ENCODE data around the gene ALG12. TPM values are rescaled to one million over a fixed set of nuclear protein-coding genes. Genes with fewer than 3 reads are reported as not detected.
A peak's percentile ranks its signal among the peaks of the same experiment; 100 is the strongest.

ALG12 gene
- total RNA-seq, 2 experiments from 2014 or later = 11.4 to 11.7 TPM

- POLR2A ChIA-PET = no interaction called here
- Histone ChIP-seq H3K9me2 (ENCODE audit: insufficient read depth, low read length) (no peaks in the 10 kb centered on the region), H3K4me3 (ENCODE audit: low read depth, low read length, poor library complexity, severe bottlenecking) (peak overlapping the region; percentile 39), H3K79me2 (ENCODE audit: insufficient read depth, low read depth, low read length) (no peaks in the 10 kb centered on the region), H3K36me3 (ENCODE audit: insufficient read depth, low read length) (no peaks in the 10 kb centered on the region), H4K20me1 (ENCODE audit: insufficient read depth, low read length) (no peaks in the 10 kb centered on the region), H3K27ac (ENCODE audit: low read depth, low read length, poor library complexity, severe bottlenecking) (peak overlapping the region; percentile 92), H3K9me3 (ENCODE audit: low read length) (no peaks in the 10 kb centered on the region), H3K4me1 (ENCODE audit: insufficient read depth, low read length, poor library complexity, severe bottlenecking) (peaks cover 72% of the 10 kb centered on the region), H2AFZ (ENCODE audit: low read length) (peak overlapping the region; percentile 45; the same call in 1 of the 2 replicates), H3K4me2 (ENCODE audit: low read length) (peak overlapping the region; percentile 77)
- CTCF ChIA-PET (ENCODE audit: unreplicated experiment) = no interaction called here
- TF ChIP-seq EZH2phosphoT487 (IDR thresholded peaks at IDR 0.05; ENCODE audit: borderline replicate concordance, low read depth, low read length) (no peak), CTCF (conservative IDR thresholded peaks at IDR 0.05; ENCODE audit: low read length) (peak; percentile 78)
- intact Hi-C loops (cut with micrococcal nuclease; ENCODE audit: unreplicated experiment) = loop anchor here (5.0 kb wide), 1 partner anchor 218 kb away; no protein-coding TSS in a partner anchor
- BruUV-seq (replicated peaks) = no TSS peak
- peak; percentile 89 for DNase-seq (ENCODE audit: low spot score)
Measured at GRCh38 chr22:49929211-49929979, 11.2 kb upstream of the ALG12 start.

GRCh38 chr22:49928555-49929210, 10.4 kb upstream of the ALG12 start:
- intact Hi-C loops (cut with micrococcal nuclease; ENCODE audit: unreplicated experiment) = loop anchor here (5.0 kb wide), 1 partner anchor 219 kb away; no protein-coding TSS in a partner anchor
- POLR2A ChIA-PET = no interaction called here
- CTCF ChIA-PET (ENCODE audit: unreplicated experiment) = no interaction called here
- Histone ChIP-seq H3K36me3 (ENCODE audit: insufficient read depth, low read length) (no peaks in the 10 kb centered on the region), H3K4me2 (ENCODE audit: low read length) (no peak overlapping the region), H3K27ac (ENCODE audit: low read depth, low read length, poor library complexity, severe bottlenecking) (no peak overlapping the region), H3K79me2 (ENCODE audit: insufficient read depth, low read depth, low read length) (no peaks in the 10 kb centered on the region), H3K9me3 (ENCODE audit: low read length) (no peaks in the 10 kb centered on the region), H3K4me1 (ENCODE audit: insufficient read depth, low read length, poor library complexity, severe bottlenecking) (peaks cover 72% of the 10 kb centered on the region), H4K20me1 (ENCODE audit: insufficient read depth, low read length) (no peaks in the 10 kb centered on the region), H2AFZ (ENCODE audit: low read length) (no peak overlapping the region), H3K9me2 (ENCODE audit: insufficient read depth, low read length) (no peaks in the 10 kb centered on the region), H3K4me3 (ENCODE audit: low read depth, low read length, poor library complexity, severe bottlenecking) (no peak overlapping the region)
- TF ChIP-seq CTCF (conservative IDR thresholded peaks at IDR 0.05; ENCODE audit: low read length) (no peak), EZH2phosphoT487 (IDR thresholded peaks at IDR 0.05; ENCODE audit: borderline replicate concordance, low read depth, low read length) (no peak)
- no peak for DNase-seq (ENCODE audit: low spot score)
- no TSS peak for BruUV-seq (replicated peaks)

GRCh38 chr22:49928185-49928495, 9.9 kb upstream of the ALG12 start:
- H4K20me1 ChIP-seq (ENCODE audit: insufficient read depth, low read length) = no peaks in the 10 kb centered on the region
- DNase-seq (ENCODE audit: low spot score) = no peak
- H3K36me3 ChIP-seq (ENCODE audit: insufficient read depth, low read length) = no peaks in the 10 kb centered on the region
- H3K4me1 ChIP-seq (ENCODE audit: insufficient read depth, low read length, poor library complexity, severe bottlenecking) = peaks cover 72% of the 10 kb centered on the region
- no peak overlapping the region for H3K4me3 ChIP-seq (ENCODE audit: low read depth, low read length, poor library complexity, severe bottlenecking)
- no TSS peak for BruUV-seq (replicated peaks)
- intact Hi-C loops (cut with micrococcal nuclease; ENCODE audit: unreplicated experiment) = loop anchor here (5.0 kb wide), 1 partner anchor 219 kb away; no protein-coding TSS in a partner anchor
- no peaks in the 10 kb centered on the region for H3K9me3 ChIP-seq (ENCODE audit: low read length)
- H2AFZ ChIP-seq (ENCODE audit: low read length) = no peak overlapping the region
- no peaks in the 10 kb centered on the region for H3K9me2 ChIP-seq (ENCODE audit: insufficient read depth, low read length)
- ChIA-PET POLR2A (no interaction called here), CTCF (ENCODE audit: unreplicated experiment) (no interaction called here)
- H3K4me2 ChIP-seq (ENCODE audit: low read length) = no peak overlapping the region
- no peak for TF ChIP-seq EZH2phosphoT487 (IDR thresholded peaks at IDR 0.05; ENCODE audit: borderline replicate concordance, low read depth, low read length)
- no peak for TF ChIP-seq CTCF (conservative IDR thresholded peaks at IDR 0.05; ENCODE audit: low read length)
- no peak overlapping the region for H3K27ac ChIP-seq (ENCODE audit: low read depth, low read length, poor library complexity, severe bottlenecking)
- H3K79me2 ChIP-seq (ENCODE audit: insufficient read depth, low read depth, low read length) = no peaks in the 10 kb centered on the region

All from OCI-LY7 (cell line).